ENCODE measurements around the gene RPRM.

- TF ChIP-seq CTCF (IDR thresholded peaks at IDR 0.05) (no peak), POLR2A (IDR thresholded peaks at IDR 0.05) (no peak), POLR2AphosphoS5 (IDR thresholded peaks at IDR 0.05; ENCODE audit: insufficient read depth in 1 of 2, low read depth in 1 of 2) (no peak)
These were observed 22.7 kb downstream of the RPRM start for GRCh38 chr2:153455861-153456260.

All from vagina (tissue), 2 donors.